Epithelial cell of proximal tubule (primary cell): ENCODE data around the gene FER1L5. TPM values are rescaled to one million over a fixed set of nuclear protein-coding genes. Genes with fewer than 3 reads are reported as not detected.

Experiments
- DNase-seq: peaks from one replicate; pipeline ENCODE4 v3.0.0-alpha.2; 2011; ENCODE audit warnings: low read depth
- H3K4me3 ChIP-seq: 2 replicates; pipeline ENCODE4 v1.5.1; 2011; ENCODE audit warnings: low read depth, mild to moderate bottlenecking, low read length
- total RNA-seq: library from RNA; depleted of rRNA; stranded (reverse); fragments of >200 nt; gene quantifications from 2 replicates; pipeline ENCODE4 v1.2.3, GENCODE V29; 2015
- TF ChIP-seq, protein P1 (sequence below): conservative IDR thresholded peaks from 2 replicates; pipeline ENCODE4 v1.5.1; 2012; ENCODE audit warnings: low read depth, mild to moderate bottlenecking, low read length

Gene FER1L5
- total RNA-seq, 1 donor from 2014 or later: 0.06 TPM

DNA sequence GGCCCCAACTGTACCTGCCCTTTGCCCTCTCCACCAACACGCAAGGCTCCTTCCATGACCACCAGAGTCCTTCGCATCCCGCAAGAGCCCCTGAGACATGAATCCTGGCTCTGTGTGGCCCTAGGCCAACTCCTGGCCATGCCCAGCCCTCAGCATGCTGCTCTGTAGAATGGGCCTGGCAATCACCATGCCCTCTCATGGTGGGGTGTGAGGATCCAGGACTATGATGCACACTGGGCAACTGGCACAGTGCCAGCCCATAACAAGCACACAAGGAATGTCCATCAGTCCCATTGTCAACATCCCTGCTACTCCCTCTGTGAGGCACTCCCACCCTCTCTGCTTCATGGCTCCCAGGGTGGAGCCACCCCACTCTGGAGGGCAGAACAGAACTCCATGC lies 44.7 kb downstream of the FER1L5 start:
- DNase-seq: no peak
- TF ChIP-seq, protein P1, sequence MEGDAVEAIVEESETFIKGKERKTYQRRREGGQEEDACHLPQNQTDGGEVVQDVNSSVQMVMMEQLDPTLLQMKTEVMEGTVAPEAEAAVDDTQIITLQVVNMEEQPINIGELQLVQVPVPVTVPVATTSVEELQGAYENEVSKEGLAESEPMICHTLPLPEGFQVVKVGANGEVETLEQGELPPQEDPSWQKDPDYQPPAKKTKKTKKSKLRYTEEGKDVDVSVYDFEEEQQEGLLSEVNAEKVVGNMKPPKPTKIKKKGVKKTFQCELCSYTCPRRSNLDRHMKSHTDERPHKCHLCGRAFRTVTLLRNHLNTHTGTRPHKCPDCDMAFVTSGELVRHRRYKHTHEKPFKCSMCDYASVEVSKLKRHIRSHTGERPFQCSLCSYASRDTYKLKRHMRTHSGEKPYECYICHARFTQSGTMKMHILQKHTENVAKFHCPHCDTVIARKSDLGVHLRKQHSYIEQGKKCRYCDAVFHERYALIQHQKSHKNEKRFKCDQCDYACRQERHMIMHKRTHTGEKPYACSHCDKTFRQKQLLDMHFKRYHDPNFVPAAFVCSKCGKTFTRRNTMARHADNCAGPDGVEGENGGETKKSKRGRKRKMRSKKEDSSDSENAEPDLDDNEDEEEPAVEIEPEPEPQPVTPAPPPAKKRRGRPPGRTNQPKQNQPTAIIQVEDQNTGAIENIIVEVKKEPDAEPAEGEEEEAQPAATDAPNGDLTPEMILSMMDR: no peak
- no peak overlapping the region for H3K4me3 ChIP-seq

DNA sequence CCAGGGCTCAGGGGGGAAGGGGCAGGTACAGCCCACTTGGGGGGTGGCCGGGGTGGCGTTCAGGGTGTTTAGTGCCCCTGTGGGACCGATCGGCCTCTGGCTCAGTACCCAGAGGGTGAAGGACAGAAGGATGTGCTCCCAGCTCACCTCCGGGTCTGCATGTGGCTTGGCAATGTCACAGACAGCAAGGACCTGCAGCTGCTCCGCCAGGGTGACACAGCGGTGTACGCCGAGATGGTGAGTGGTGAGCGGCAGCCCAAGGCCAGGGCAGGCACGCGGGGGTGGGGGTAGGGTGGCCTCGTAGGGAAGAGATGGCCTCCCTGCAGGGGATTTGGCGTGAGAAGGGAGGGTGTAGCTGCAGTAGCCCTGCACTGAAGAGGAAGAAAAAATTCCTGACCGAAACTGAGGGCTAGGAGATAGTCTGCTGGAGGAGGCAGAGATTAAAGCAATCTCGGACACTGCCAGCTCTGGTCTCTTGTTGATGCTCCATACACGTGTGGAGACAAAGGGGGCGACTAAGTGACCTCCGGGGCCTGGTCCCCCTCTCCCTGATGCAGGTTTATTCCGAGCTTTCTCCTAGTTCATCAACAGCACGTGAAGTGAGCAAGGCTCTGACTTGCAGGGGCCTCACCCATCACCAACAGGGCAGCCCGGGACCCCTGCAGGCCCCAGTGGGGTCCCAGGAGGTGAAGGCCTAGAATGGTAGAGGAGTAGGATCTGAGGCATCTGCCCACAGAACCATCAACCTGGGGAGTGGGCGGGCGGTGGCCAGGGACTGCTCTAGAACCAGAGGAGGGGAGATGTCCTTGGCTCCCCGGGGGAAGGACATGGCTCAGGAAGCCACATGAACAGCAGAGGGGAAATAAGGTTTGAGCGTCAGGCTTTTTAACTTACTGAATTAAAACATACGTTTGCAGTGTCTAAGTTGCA lies 45.4 kb downstream of the FER1L5 start:
- no peak overlapping the region for H3K4me3 ChIP-seq
- TF ChIP-seq, protein P1: no peak
- no peak for DNase-seq

DNA sequence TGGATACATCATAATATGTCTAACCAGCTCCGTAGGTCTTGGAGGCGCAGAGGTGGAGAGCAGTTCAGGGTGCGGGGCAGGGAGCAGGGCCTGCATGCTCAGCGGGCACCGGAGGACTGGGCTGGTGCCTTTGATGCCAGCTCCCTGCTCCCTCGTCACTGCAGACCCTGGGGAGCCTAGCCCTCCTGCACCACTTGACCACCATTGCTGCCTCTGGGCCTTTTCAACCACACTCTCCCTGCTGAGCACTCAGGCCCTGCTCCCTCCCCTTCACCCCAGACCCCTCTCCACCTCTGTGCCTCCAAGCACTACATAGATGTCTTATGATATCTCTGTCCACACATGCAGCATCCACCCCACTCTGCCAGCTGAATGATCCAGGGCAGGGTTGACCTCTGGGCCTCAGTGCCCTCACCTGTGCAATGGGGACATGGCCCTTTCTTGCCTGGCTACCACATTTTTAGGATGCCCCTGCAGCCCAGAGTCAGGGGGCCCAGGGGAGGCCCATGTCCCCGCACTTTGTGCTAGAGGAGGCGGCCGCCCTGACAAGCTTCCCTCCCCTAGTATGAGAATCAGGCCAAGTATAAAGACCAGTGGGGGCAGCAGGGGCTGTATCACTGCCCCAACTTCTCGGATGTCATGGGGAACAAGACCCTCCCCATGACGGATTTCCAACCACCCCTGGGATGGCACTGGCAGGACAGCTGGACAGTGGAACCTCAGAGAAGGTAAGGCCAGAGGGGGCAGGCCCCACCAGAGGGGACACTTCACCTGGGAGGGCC lies 46.3 kb downstream of the FER1L5 start:
- no peak for DNase-seq
- H3K4me3 ChIP-seq: no peak overlapping the region
- TF ChIP-seq, protein P1: no peak

DNA sequence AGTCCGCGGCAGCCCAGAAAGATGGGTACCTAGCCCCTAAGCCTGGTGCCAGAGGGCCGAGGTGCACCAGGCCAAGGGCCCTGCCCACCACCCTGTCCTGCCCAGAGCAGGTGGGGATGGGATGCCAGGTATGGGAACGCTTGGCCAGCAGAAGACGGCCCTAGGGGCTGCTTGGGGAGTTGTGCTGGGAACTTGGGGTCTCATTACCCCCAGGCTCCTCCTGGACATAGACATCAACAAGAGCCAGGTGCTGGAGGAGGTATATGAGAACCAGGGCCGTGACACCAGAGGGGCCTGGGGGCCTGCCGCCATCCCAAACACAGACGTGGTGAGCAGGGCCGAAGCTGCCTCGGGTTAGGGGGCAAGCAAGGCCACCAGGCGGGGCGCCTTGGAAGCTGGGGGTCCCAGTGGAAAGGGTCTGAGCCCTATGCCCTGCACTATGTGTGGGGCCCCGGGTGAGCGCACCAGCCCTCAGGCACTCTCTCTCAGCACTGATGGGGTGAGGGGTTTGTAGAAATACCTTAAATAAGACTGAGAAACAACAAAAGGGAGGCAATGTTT lies 46.9 kb downstream of the FER1L5 start:
- no peak for DNase-seq
- TF ChIP-seq, protein P1: no peak
- no peak overlapping the region for H3K4me3 ChIP-seq

DNA sequence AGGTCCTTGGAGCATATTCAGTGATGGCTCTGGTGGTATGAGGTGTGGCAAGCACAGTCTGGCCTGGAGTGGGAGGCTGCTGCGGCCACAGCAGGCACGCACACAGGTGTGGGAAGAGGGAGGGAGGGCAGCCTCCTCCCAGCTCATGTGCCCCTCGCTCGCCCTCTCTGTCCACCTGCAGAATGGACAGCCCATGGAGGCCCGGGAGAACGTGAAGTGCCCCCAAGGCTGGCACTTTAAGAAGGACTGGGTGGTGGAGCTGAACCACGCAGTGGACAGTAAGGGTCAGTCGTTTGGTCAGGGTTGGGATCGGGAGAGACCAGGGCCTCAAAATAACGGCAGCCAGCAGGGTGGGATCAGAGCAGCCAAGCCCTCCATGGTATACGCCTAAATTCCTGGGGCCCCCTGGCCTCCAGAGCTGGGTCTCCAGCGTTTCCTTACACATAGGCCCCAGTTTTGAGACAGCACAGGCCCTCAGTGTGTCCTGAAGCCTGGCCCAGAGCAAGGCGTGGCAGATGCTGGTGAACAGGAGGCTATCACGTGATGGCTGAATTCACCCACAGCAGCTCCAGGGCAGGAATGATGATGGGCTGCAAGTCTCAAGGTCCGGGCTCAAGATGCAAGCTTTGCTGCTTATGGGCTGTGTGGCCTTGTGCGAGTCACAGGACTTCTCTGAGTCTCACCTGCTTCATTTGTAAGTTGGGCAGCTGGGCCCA lies 47.9 kb downstream of the FER1L5 start:
- TF ChIP-seq, protein P1: no peak
- no peak for DNase-seq

DNA sequence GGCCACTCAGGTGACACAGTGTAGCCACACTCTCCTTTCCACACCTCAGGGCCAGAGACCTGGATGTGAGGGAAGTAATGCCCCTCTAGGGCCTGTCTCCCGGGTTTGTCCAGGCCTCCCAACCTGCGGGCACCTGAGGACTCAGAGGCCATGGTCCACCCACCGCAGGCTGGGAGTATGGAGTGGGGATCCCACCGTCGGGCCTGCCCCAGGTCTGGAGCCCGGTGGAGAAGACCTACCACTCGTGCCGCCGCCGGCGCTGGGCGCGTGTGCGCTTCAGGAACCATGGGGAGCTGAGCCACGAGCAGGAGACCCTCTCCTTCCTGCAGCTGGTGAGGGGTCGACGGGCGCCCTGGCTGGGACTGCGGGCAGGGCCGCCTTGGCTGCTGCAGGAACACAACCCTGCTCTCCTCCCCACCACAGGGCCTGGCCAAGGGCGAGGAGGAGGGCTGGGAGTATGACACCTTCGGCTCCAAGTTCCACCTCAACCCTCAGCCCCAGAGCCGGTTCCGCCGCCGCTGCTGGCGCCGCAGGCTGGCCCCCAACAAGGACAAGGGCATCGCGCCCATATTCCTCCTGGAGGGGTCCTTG lies 48.6 kb downstream of the FER1L5 start:
- DNase-seq: no peak
- TF ChIP-seq, protein P1: no peak
- no peak overlapping the region for H3K4me3 ChIP-seq

More for the DNA sequence above, 47.9 kb downstream of the FER1L5 start:
- no peak overlapping the region for H3K4me3 ChIP-seq
